Neural crest cell (in vitro differentiated cells): ENCODE results near the gene DHRS9. TPM values are rescaled to one million over a fixed set of nuclear protein-coding genes. Genes with fewer than 3 reads are reported as not detected.

Source experiments
- DNase-seq: peaks from one replicate; pipeline ENCODE4 v3.0.0; 2021; ENCODE audit warnings: low read depth, mixed read lengths, low spot score
- H3K27ac Mint-ChIP-seq: one replicate; pipeline ENCODE4 v1.8.0; 2021; ENCODE audit warnings: mild to moderate bottlenecking, mixed read lengths; ENCODE audit not compliant: unreplicated experiment
- H3K27me3 Mint-ChIP-seq: 2 replicates; pipeline ENCODE4 v1.8.0; 2021; ENCODE audit warnings: low read depth, mild to moderate bottlenecking, mixed read lengths
- H3K36me3 Mint-ChIP-seq: 2 replicates; pipeline ENCODE4 v1.8.0; 2021; ENCODE audit warnings: low read depth, mild to moderate bottlenecking, mixed read lengths
- H3K4me1 Mint-ChIP-seq: 2 replicates; pipeline ENCODE4 v1.8.0; 2021; ENCODE audit warnings: mixed read lengths
- H3K4me3 Mint-ChIP-seq: one replicate; pipeline ENCODE4 v1.8.0; 2021; ENCODE audit warnings: mild to moderate bottlenecking, mixed read lengths
- H3K9me3 Mint-ChIP-seq: 2 replicates; pipeline ENCODE4 v1.8.0; 2021; ENCODE audit warnings: mixed read lengths
- total RNA-seq: library from RNA; stranded (reverse); gene quantifications from 2 replicates; pipeline ENCODE4 v1.2.1, GENCODE V29; 2021
- TF ChIP-seq, protein P1 (sequence below): fragments of 200-600 bp; sonication (generic); conservative IDR thresholded peaks from 2 replicates; pipeline ENCODE4 v1.5.0; 2021; ENCODE audit warnings: antibody characterized with exemption, mild to moderate bottlenecking

DHRS9 gene
- total RNA-seq, 1 donor from 2014 or later = not detected

DNA sequence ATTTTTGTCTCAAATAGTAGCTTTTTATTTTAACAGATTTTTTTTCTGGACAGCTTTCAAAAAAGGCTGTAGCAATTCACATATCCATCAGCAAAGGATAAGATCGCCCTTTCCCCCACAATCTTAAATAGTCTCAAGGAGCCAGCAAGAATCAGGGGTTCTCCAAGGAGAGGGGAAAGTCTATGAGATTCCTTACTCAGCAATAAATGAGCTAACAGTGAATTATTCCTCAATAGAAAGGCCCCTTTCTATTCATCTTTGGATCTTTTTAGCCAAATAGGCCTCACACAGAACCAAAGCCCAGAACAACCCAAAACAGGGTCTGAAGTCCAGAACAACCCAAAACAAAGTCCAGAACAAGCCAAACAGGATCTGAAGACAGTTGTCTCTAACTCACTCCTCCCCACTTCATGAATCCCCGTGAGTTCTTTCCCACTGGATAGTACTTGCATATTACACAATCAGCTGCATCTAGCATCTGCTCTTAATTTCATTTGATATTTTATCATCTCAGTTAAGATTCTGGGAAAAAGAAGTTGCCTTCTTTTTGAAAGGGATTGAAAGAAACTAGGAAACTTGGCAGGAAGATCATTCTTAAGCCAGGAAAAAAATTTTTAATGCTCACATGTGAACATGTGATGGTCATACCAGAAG is 3.4 kb upstream of the DHRS9 start:
- Mint-ChIP-seq H3K4me1 (no peaks in the 10 kb centered on the region), H3K27me3 (no peaks in the 10 kb centered on the region), H3K4me3 (no peak overlapping the region), H3K27ac (no peak overlapping the region), H3K9me3 (peaks cover 7% of the 10 kb centered on the region), H3K36me3 (no peaks in the 10 kb centered on the region)
- DNase-seq = no peak
- TF ChIP-seq, protein P1, sequence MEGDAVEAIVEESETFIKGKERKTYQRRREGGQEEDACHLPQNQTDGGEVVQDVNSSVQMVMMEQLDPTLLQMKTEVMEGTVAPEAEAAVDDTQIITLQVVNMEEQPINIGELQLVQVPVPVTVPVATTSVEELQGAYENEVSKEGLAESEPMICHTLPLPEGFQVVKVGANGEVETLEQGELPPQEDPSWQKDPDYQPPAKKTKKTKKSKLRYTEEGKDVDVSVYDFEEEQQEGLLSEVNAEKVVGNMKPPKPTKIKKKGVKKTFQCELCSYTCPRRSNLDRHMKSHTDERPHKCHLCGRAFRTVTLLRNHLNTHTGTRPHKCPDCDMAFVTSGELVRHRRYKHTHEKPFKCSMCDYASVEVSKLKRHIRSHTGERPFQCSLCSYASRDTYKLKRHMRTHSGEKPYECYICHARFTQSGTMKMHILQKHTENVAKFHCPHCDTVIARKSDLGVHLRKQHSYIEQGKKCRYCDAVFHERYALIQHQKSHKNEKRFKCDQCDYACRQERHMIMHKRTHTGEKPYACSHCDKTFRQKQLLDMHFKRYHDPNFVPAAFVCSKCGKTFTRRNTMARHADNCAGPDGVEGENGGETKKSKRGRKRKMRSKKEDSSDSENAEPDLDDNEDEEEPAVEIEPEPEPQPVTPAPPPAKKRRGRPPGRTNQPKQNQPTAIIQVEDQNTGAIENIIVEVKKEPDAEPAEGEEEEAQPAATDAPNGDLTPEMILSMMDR = no peak

DNA sequence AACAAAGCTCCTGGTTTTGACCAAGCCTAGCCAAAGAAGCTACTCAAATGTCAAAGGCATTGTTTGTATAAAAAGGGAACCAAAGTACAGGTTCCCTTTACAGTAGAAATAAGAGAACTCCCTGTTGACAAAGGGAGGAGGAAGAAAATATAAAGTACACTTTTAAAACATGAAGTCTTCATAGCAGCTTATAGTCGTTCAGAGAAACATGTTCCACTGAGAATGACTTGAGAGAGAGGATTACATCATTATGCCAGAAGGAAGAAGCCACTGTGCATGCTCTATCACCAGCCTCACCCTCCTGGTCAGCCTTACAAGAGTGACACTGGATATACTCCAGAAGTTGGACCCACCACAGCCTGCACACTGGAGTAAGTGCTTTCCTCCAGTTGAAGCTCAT is 2.5 kb upstream of the DHRS9 start:
- DNase-seq = no peak
- Mint-ChIP-seq H3K36me3 (no peaks in the 10 kb centered on the region), H3K4me3 (no peak overlapping the region), H3K27ac (no peak overlapping the region), H3K27me3 (no peaks in the 10 kb centered on the region), H3K4me1 (no peaks in the 10 kb centered on the region), H3K9me3 (peaks cover 3% of the 10 kb centered on the region)
- TF ChIP-seq, protein P1 = no peak

DNA sequence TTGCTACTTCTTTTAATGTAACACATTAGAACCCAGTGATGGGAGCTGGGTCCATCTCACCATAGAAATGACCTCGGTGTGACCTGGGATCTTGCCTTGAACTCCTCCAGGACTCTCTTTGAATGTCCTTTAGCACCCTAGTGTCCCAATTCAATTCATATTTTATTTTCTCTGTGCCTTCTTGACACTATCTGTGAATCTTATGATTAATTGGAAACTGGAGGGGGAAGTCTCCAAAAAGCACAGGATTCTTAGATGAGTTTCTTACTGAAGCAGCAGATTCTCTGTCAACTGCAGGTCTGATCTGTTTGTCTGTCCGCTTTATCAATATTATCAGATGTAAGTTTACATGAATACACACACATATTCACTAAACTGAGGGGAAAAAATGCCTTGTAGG is 470 bp downstream of the DHRS9 start:
- DNase-seq = no peak
- Mint-ChIP-seq H3K27me3 (no peaks in the 10 kb centered on the region), H3K36me3 (no peaks in the 10 kb centered on the region)

DNA sequence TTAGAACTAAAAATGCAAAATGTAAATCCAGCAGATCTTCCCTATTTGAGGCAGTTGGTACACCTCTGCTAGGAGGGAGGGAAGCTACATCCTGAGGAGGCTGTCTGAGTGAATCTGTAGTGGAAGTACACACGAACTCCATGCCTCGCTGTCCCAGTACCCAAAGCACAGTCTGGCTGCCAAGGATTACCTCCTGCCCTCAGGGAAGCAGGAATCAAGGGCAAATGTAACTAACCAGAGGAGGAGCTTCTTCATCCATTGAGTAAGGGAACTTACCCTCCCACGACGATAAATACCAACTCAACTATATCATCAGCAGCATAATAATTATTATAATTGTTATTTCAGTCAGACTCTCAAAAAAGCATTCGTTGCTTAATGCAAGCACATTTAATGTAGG is 2.1 kb downstream of the DHRS9 start:
- Mint-ChIP-seq H3K4me1 (no peaks in the 10 kb centered on the region), H3K9me3 (no peaks in the 10 kb centered on the region), H3K27me3 (no peaks in the 10 kb centered on the region), H3K36me3 (no peaks in the 10 kb centered on the region), H3K4me3 (no peak overlapping the region), H3K27ac (no peak overlapping the region)
- TF ChIP-seq, protein P1 = no peak
- DNase-seq = no peak

More for the DNA sequence above, 470 bp downstream of the DHRS9 start:
- no peak overlapping the region for H3K27ac Mint-ChIP-seq
- H3K4me3 Mint-ChIP-seq = no peak overlapping the region
- H3K9me3 Mint-ChIP-seq = no peaks in the 10 kb centered on the region
- no peaks in the 10 kb centered on the region for H3K4me1 Mint-ChIP-seq
- TF ChIP-seq, protein P1 = no peak

DNA sequence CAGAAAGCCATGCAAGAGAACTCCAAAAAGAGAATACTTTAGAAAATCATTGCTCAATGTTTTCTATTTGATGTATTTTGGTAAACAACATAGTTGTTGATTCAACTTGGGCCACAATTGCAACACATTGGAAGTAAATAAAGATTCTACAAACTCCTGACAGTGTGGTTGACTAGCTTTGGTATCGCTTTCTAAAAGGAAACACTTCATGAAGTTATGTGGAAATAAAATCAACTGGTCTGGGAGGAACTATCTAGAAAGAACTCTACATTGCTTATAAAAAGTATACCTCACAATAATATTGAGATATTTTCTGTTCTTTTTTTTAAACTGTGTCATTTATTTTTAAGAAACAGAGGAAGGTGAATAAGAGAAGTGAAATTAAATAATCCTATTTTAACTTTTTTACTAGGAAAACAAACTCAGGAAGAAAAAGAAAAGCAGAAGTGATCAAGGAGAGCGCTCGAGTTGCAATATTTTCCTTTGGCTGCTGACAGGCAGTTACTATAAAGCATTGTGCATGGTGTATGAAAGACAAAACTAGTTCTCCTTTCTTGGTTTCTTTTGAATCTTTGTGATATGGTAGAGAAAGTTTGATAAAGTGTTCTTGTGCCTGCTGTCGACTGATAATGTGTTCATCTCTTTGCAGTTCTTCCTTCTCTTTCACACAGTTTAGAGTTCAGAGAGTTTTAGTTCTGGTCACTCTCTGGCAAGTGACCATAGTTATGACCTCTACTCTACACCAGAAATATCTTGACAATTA is 3.0 kb downstream of the DHRS9 start:
- H3K36me3 Mint-ChIP-seq = no peaks in the 10 kb centered on the region
- H3K27me3 Mint-ChIP-seq = no peaks in the 10 kb centered on the region
- no peaks in the 10 kb centered on the region for H3K4me1 Mint-ChIP-seq
- H3K27ac Mint-ChIP-seq = no peak overlapping the region
- H3K4me3 Mint-ChIP-seq = no peak overlapping the region
- no peak for DNase-seq
- H3K9me3 Mint-ChIP-seq = no peaks in the 10 kb centered on the region
- TF ChIP-seq, protein P1 = no peak
